ENCODE results near the gene ATP9B.

ATP9B gene

DNA sequence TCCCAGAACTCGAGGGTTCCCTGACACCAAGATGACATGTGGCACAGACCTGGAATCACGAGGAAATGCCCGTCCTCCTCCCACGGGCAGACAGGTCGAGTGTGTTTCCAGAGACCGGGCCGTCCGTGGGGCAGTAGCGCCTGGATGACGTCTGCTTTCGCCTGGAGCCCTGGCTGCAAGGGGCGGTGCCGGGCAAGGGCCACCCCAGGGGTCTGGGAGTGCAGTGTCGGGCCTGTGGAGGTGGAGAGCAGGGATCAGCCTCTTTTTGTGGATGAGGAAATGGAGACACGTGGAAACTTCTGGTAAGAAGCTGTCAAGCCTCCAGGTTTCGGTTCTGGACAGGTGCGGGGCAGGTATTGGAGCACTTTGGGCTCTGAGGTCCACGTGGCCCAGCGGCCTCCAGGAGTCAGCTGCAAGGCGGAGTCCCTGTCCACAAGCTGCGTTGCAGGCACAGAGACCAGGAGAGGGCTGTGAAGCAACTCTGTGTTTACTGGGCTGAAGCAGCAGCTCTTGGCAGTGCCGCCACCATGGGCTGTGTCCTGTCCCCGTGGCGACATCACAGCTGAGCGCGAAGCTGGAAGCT, 352.2 kb downstream of the ATP9B start (continued):
- TF ChIP-seq, protein P1, sequence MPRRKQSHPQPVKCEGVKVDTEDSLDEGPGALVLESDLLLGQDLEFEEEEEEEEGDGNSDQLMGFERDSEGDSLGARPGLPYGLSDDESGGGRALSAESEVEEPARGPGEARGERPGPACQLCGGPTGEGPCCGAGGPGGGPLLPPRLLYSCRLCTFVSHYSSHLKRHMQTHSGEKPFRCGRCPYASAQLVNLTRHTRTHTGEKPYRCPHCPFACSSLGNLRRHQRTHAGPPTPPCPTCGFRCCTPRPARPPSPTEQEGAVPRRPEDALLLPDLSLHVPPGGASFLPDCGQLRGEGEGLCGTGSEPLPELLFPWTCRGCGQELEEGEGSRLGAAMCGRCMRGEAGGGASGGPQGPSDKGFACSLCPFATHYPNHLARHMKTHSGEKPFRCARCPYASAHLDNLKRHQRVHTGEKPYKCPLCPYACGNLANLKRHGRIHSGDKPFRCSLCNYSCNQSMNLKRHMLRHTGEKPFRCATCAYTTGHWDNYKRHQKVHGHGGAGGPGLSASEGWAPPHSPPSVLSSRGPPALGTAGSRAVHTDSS (tag by site-specific recombination; IDR thresholded peaks at IDR 0.05): no peak
- TF ChIP-seq OSR2 (tag by site-specific recombination; IDR thresholded peaks at IDR 0.05) (no peak), ZNF23 (tag by site-specific recombination; IDR thresholded peaks at IDR 0.05; ENCODE audit: borderline replicate concordance) (no peak), ZSCAN23 (tag by site-specific recombination; IDR thresholded peaks at IDR 0.05) (no peak), ZNF529 (tag by site-specific recombination; IDR thresholded peaks at IDR 0.05; ENCODE audit: insufficient replicate concordance) (no peak), ZXDB (tag by site-specific recombination; IDR thresholded peaks at IDR 0.05) (no peak), ZNF2 (tag by site-specific recombination; IDR thresholded peaks at IDR 0.05) (no peak), ZNF248 (tag by site-specific recombination; IDR thresholded peaks at IDR 0.05) (no peak), ZNF747 (tag by site-specific recombination; IDR thresholded peaks at IDR 0.05) (no peak)
- TF ChIP-seq, protein P2, sequence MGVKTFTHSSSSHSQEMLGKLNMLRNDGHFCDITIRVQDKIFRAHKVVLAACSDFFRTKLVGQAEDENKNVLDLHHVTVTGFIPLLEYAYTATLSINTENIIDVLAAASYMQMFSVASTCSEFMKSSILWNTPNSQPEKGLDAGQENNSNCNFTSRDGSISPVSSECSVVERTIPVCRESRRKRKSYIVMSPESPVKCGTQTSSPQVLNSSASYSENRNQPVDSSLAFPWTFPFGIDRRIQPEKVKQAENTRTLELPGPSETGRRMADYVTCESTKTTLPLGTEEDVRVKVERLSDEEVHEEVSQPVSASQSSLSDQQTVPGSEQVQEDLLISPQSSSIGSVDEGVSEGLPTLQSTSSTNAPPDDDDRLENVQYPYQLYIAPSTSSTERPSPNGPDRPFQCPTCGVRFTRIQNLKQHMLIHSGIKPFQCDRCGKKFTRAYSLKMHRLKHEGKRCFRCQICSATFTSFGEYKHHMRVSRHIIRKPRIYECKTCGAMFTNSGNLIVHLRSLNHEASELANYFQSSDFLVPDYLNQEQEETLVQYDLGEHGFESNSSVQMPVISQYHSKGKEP (tag by site-specific recombination; IDR thresholded peaks at IDR 0.05): no peak
- TF ChIP-seq, protein P3, sequence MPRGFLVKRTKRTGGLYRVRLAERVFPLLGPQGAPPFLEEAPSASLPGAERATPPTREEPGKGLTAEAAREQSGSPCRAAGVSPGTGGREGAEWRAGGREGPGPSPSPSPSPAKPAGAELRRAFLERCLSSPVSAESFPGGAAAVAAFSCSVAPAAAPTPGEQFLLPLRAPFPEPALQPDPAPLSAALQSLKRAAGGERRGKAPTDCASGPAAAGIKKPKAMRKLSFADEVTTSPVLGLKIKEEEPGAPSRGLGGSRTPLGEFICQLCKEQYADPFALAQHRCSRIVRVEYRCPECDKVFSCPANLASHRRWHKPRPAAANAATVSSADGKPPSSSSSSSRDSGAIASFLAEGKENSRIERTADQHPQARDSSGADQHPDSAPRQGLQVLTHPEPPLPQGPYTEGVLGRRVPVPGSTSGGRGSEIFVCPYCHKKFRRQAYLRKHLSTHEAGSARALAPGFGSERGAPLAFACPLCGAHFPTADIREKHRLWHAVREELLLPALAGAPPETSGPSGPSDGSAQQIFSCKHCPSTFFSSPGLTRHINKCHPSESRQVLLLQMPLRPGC (tag by site-specific recombination; IDR thresholded peaks at IDR 0.05): no peak

DNA sequence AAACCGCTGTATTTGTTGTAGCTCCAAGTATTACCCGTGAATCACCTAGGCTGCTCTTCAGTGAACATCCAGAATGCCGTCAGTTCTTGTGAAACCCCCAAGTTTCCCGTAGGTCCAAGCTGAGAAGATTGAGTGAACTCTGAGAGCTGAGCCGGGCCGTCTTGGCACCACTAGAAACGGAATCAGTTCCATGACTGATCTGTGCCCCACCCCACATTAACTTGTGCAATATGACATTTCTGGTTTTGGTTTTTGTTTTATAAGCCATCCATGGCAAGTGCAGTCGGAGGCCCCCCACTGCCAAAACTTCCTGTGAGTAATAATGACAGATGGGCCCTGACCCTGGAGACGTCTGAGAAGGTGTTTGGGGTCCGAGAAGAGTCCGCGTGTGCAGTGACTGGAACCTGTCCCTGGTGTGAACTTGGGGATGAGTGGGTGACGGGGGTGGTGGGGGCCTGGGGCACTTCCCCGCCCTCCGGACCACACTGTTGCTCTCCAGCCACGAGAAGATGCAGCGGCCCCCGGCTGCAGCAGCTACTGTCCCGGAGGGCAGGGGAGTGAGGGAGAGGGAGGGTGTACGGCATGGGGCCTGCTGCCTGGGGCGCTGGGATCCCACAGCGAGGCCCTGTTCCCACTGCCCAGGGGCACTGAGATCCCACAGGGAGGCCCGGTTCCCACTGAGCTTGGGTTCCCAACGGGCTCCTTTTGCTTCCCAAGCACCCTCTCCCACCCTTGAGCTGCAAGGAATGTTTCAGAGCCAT, 353.0 kb downstream of the ATP9B start:
- TF ChIP-seq ZNF112 (tag by site-specific recombination; IDR thresholded peaks at IDR 0.05) (no peak), ZNF221 (tag by site-specific recombination; IDR thresholded peaks at IDR 0.05; ENCODE audit: borderline replicate concordance) (no peak), SP7 (tag by site-specific recombination; IDR thresholded peaks at IDR 0.05) (no peak), ZNF350 (tag by site-specific recombination; IDR thresholded peaks at IDR 0.05) (no peak), ZEB2 (tag by site-specific recombination; IDR thresholded peaks at IDR 0.05) (no peak), ZNF830 (tag by site-specific recombination; IDR thresholded peaks at IDR 0.05; ENCODE audit: low read depth) (no peak)
- TF ChIP-seq, protein P4, sequence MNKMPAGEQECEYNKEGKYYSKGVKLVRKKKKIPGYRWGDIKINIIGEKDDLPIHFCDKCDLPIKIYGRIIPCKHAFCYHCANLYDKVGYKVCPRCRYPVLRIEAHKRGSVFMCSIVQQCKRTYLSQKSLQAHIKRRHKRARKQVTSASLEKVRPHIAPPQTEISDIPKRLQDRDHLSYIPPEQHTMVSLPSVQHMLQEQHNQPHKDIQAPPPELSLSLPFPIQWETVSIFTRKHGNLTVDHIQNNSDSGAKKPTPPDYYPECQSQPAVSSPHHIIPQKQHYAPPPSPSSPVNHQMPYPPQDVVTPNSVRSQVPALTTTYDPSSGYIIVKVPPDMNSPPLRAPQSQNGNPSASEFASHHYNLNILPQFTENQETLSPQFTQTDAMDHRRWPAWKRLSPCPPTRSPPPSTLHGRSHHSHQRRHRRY (tag by site-specific recombination; IDR thresholded peaks at IDR 0.05): no peak
- no peaks in the 10 kb centered on the region for H3K4me1 ChIP-seq (ENCODE audit: control insufficient read depth, insufficient read depth, low read length)
- no peaks in the 10 kb centered on the region for H3K9me3 ChIP-seq (ENCODE audit: control insufficient read depth, insufficient read depth, low read depth, low read length)
- H3K36me3 ChIP-seq (ENCODE audit: control insufficient read depth in 2 of 2, insufficient read depth in 1 of 2, low read length in 2 of 2): peaks cover 4 to 22% of the 10 kb centered on the region in 2 experiments; a peak in 2 of 3 replicates
- ChIA-PET CTCF (no interaction called here), POLR2A (no interaction called here)
- no peak overlapping the region for H3K4me3 ChIP-seq (ENCODE audit: low read depth, low read length)
- no peak overlapping the region for H3K27ac ChIP-seq (ENCODE audit: extremely low read depth, low read depth, low read length)

Measured in HEK293 (cell line).